DOHH2 (cell line): ENCODE results near the gene DACH1.

Source experiments
- H3F3A ChIP-seq: fragments of 200-600 bp; sonication (generic), shearing (Covaris generic); 2 replicates; pipeline ENCODE4 v1.6.0; 2016; ENCODE audit warnings: antibody characterized with exemption, mild to moderate bottlenecking; ENCODE audit not compliant: control insufficient read depth, insufficient read depth
- H3K27ac ChIP-seq: fragments of 200-600 bp; sonication (generic); 2 replicates; pipeline ENCODE4 v1.5.1; 2014; ENCODE audit warnings: low read depth, mild to moderate bottlenecking, low read length, moderate library complexity
- H3K27me3 ChIP-seq: fragments of 200-600 bp; sonication (generic); 2 replicates; pipeline ENCODE4 v1.6.1; 2014; ENCODE audit warnings: mild to moderate bottlenecking, low read length, mixed read lengths; ENCODE audit not compliant: control insufficient read depth
- H3K36me3 ChIP-seq: fragments of 200-600 bp; sonication (generic); 2 replicates; pipeline ENCODE4 v1.6.1; 2014; ENCODE audit warnings: mild to moderate bottlenecking, low read length, moderate library complexity, mixed read lengths; ENCODE audit not compliant: control insufficient read depth
- H3K4me1 ChIP-seq: fragments of 200-600 bp; sonication (generic); 2 replicates; pipeline ENCODE4 v1.6.1; 2014; ENCODE audit warnings: mild to moderate bottlenecking, low read length, mixed read lengths; ENCODE audit not compliant: control insufficient read depth
- H3K4me2 ChIP-seq: fragments of 200-600 bp; sonication (generic); 2 replicates; pipeline ENCODE4 v1.6.0; 2014; ENCODE audit warnings: mild to moderate bottlenecking, low read length, moderate library complexity
- H3K4me3 ChIP-seq: fragments of 200-600 bp; sonication (generic); 2 replicates; pipeline ENCODE4 v1.5.1; 2014; ENCODE audit warnings: mild to moderate bottlenecking, low read length, mixed read lengths
- H3K79me2 ChIP-seq: fragments of 200-600 bp; sonication (generic); 2 replicates; pipeline ENCODE4 v1.6.1; 2014; ENCODE audit warnings: mild to moderate bottlenecking, low read length, mixed read lengths; ENCODE audit not compliant: control insufficient read depth
- H3K9me2 ChIP-seq: fragments of 200-600 bp; sonication (generic); replicated peaks from 2 replicates; pipeline ENCODE4 v1.6.1; 2014; ENCODE audit warnings: mild to moderate bottlenecking, low read length, mixed read lengths; ENCODE audit not compliant: control insufficient read depth
- H3K9me3 ChIP-seq: fragments of 200-600 bp; sonication (generic); 2 replicates; pipeline ENCODE4 v1.6.1; 2014; ENCODE audit warnings: antibody characterized with exemption, low read length, mixed read lengths; ENCODE audit not compliant: control insufficient read depth, insufficient read depth
- H4K20me1 ChIP-seq: fragments of 200-600 bp; sonication (generic); 2 replicates; pipeline ENCODE4 v1.6.0; 2014; ENCODE audit warnings: low read depth, mild to moderate bottlenecking, antibody characterized with exemption, low read length, moderate library complexity; ENCODE audit not compliant: control insufficient read depth, insufficient read depth
- EZH2phosphoT487 ChIP-seq: fragments of 200-600 bp; sonication (generic); IDR thresholded peaks from 2 replicates; pipeline ENCODE4 v1.6.1; 2017; ENCODE audit warnings: borderline replicate concordance, mild to moderate bottlenecking, antibody characterized with exemption, low read length, moderate library complexity, mixed read lengths
- TF ChIP-seq, protein P1 (sequence below): fragments of 200-600 bp; sonication (generic); IDR thresholded peaks from one replicate; pipeline ENCODE4 v1.5.1; 2014; ENCODE audit warnings: antibody characterized with exemption, mild to moderate bottlenecking, low read depth, low read length; ENCODE audit not compliant: poor library complexity, severe bottlenecking

Gene DACH1

DNA sequence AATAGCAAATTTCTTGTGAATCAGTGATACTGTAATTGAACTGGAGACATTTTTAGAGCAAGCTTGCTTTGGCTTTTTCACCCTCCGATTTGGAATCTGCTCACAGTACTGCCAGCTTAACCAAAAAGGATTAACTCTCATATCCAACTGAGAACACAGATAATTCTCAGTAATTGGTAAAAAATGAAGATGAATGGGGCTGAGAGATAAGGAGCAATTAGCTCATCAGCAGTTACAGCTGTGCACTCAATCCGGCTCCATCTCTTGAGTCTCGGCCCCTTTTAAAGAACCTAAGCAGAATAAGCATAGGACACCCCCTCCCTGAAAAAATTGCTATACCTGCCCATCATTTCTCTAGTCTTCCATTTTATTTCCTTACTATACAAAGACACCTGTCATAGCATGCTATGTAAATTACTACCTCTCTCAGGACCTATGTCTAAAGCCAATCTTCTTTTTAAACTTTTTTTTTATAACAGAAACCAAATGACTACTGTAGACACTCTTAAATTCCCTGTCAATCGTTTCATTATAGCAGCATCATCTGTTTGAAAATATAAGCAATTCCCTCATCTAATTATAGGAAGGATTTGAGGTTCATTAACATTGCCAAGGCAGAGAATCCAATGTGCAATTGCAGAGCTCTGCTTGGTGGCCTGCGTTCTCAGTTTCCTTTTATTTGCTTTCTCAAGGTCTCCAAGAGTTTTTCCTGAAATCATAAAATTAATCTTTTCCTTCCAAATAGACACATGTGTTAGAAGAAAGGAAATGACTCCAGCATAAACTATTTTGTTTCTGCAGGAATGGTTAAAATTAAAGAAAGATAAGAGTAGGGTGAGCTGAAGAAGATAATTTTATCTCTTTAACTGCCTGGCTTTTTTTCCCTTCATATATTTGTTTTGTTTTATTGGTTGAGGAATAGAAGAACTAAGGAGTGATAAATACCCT lies 242.1 kb downstream of the DACH1 start:
- Histone ChIP-seq H3F3A (no peaks in the 10 kb centered on the region), H3K27ac (no peak overlapping the region), H3K9me3 (no peaks in the 10 kb centered on the region), H3K4me2 (no peak overlapping the region), H3K9me2 (no peaks in the 10 kb centered on the region), H3K27me3 (no peaks in the 10 kb centered on the region), H4K20me1 (no peaks in the 10 kb centered on the region), H3K79me2 (no peaks in the 10 kb centered on the region), H3K4me1 (no peaks in the 10 kb centered on the region), H3K4me3 (no peak overlapping the region), H3K36me3 (no peaks in the 10 kb centered on the region)
- TF ChIP-seq, protein P1, sequence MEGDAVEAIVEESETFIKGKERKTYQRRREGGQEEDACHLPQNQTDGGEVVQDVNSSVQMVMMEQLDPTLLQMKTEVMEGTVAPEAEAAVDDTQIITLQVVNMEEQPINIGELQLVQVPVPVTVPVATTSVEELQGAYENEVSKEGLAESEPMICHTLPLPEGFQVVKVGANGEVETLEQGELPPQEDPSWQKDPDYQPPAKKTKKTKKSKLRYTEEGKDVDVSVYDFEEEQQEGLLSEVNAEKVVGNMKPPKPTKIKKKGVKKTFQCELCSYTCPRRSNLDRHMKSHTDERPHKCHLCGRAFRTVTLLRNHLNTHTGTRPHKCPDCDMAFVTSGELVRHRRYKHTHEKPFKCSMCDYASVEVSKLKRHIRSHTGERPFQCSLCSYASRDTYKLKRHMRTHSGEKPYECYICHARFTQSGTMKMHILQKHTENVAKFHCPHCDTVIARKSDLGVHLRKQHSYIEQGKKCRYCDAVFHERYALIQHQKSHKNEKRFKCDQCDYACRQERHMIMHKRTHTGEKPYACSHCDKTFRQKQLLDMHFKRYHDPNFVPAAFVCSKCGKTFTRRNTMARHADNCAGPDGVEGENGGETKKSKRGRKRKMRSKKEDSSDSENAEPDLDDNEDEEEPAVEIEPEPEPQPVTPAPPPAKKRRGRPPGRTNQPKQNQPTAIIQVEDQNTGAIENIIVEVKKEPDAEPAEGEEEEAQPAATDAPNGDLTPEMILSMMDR = no peak
- TF ChIP-seq EZH2phosphoT487 = no peak

DNA sequence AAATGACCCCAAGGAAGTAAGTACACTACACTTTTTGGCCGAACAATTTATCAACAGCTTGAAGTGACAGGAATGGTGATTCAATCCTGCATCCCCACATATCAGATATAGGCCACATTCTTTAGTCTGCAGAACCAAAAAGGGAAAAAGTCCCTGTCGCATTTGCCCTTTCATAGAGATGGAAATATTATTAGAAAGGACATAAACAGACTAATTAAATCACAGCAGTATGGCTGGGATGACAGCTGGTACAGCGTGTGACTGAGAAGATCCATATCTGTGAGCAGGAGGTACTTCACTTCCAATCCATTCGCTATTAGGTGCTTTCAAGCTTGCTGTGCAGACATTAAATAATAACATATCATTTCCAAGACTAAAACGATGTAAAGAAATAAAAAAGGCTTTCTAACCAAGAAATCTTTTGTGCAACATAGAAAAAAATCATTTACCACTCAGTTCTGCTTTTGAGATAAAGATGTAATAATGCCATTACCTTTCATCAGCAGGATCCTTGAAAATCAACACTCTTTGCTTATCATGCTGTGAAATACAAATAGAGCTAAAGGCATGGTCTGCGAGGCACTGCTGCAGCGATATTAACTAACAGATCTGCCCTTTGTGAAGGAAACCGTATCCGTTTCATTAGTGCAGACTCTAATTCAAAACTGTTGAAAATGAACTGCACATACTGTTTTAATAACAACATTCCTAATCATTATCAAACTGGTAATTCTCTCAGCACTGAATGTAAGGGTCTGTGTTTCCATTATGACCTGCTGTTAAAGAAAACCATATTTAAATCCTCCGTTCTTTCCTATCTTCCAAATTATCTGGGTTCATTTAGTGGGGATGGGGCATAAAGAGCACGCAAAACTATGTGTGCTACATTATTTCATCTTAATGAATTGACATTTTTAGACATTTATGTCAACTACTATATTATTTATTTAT lies 245.6 kb downstream of the DACH1 start:
- Histone ChIP-seq H3K9me2 (no peaks in the 10 kb centered on the region), H3F3A (no peaks in the 10 kb centered on the region), H3K4me1 (no peaks in the 10 kb centered on the region), H3K36me3 (no peaks in the 10 kb centered on the region), H4K20me1 (no peaks in the 10 kb centered on the region), H3K27ac (no peak overlapping the region), H3K79me2 (no peaks in the 10 kb centered on the region), H3K9me3 (no peaks in the 10 kb centered on the region), H3K4me2 (no peak overlapping the region), H3K4me3 (no peak overlapping the region), H3K27me3 (no peaks in the 10 kb centered on the region)
- TF ChIP-seq EZH2phosphoT487 = no peak
- TF ChIP-seq, protein P1 = no peak

DNA sequence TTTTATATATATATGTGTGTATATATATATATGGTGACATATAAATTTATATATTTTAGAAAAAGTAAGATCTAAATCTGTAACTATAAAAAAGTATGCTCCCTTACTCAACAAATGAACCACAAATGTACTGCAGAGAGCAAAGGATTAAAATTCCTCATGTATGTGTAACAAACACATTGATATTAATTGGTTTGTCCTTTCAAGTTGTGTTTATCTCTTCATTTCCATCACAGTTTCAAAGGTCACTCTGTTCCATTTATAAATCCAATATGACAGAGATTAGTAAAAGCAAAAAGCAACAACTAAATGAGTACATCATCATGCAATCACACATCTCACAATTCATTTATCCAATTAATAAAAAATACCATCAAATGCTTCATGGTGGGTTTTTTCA lies 247.9 kb downstream of the DACH1 start:
- Histone ChIP-seq H3K9me2 (no peaks in the 10 kb centered on the region), H3K9me3 (no peaks in the 10 kb centered on the region), H3F3A (no peaks in the 10 kb centered on the region), H3K36me3 (no peaks in the 10 kb centered on the region), H3K79me2 (no peaks in the 10 kb centered on the region), H3K27me3 (no peaks in the 10 kb centered on the region), H4K20me1 (no peaks in the 10 kb centered on the region), H3K4me3 (no peak overlapping the region), H3K27ac (no peak overlapping the region), H3K4me1 (no peaks in the 10 kb centered on the region), H3K4me2 (no peak overlapping the region)
- TF ChIP-seq, protein P1 = no peak
- no peak for TF ChIP-seq EZH2phosphoT487
